HTR-8/SVneo (cell line): Measurements from ENCODE around the gene TBC1D26.
"Not testable (repeated sequence)": the region's sequence is repeated elsewhere in the genome, so short reads cannot be mapped to it uniquely, and the experiment has no call there.

ENCODE experiments used
- DNase-seq: peaks from one replicate; pipeline ENCODE4 v3.0.0; 2011; ENCODE audit warnings: low spot score, mixed read lengths; ENCODE audit not compliant: insufficient read length
- FAIRE-seq: peaks from 2 replicates; lab custom pipeline; 2011; peaks lifted over from hg19 to GRCh38; lab: Jason Lieb, UNC

TBC1D26 gene

GRCh38 chr17:15731900-15732299 is at the start of gene TBC1D26:
Gene TBC1D26 (plus strand): TSS chr17:15732283. CDS start chr17:15735349, 3,066 bp downstream.
- not testable (repeated sequence) for FAIRE-seq, DNase-seq

- DNase-seq, result not testable (repeated sequence)
- FAIRE-seq, result peak; percentile 16
Measured at GRCh38 chr17:15683135-15683534, 48.9 kb upstream of the TBC1D26 start.

DNA sequence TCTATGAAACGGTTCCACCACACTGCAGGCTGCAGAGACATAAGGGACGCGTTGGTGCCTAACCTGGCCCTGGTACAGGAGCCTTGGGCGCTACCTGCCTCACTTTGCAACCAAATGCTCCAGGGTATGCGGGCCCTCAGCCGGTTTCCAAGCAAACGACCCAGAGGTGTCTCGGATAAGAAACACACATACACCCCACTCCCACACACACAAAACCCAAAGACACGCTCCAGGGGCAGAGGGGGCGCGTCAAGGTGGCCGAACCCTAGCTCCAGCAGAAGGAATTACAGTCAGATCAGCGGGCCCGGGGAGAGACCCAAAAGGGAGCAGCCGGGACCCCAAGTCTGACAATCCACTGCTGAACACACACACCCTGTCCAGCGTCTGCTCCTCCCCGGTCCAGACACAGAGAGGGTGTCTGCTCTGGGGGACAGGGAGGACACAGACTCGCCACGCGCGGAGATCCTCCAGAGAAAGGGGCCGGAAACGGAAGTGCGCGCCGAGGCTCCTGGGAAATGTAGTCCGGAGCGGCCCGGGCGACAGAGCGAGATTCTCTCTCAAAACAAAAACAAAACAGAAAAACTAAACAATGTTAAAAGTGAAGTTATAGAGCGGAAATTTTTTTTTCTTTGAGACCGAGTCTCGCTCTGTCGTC is 48.1 kb upstream of the TBC1D26 start, which contains the start of gene TRIM16:
Gene TRIM16, minus strand, starts transcription at position 488 of the 655 bp plus-strand sequence. CDS start 32,702 bp downstream, outside the sequence.
- FAIRE-seq, result not testable (repeated sequence)
- peak; percentile 65 for DNase-seq

- not testable (repeated sequence) for DNase-seq, FAIRE-seq
Measured at GRCh38 chr17:15687494-15687893, 44.6 kb upstream of the TBC1D26 start.

DNA sequence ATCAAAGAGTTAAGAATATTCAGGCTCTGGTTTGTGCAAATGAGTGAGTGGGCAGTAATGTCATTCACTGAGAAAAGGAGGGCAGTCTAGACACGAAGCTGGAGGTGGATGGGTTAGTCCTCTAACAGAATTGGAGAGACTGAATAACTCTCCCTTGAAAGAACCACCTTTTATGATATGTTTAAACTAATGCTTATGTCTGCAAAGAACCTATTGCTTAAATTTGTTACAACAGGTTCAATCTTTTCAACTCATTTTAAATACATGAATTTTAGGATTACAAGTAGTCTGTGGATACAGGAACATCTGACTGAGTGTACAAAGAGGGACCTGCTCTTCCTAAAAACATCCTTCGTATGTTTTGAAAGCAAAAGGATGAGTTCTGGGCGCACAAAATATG is 33.1 kb upstream of the TBC1D26 start:
- FAIRE-seq, DNase-seq: not testable (repeated sequence)

DNA sequence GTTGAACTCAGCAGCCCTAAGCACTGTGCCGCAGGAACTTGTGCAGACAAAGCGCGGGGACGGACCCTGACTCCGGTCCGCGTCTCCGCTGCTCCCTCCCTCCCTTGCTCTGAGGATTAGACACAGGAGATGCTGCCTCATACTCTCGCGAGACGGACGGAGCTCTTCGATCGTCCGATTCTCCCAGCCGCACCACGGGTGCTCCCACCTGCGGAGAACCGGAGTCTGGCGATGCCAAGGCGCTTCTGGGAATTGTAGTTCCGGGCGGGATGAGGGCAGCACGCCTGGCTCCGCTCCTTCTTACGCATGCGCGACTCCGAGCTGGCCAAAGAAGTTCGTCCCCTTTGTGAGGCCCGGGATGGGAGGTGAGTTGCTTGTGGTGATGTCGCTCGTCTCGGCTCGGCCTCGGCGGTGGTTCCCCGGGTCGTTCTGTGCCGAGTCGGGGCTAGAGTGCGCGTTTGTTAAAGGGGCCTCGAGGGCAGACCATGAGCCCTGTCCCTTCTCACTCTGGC is 32.6 kb upstream of the TBC1D26 start, which contains the start of gene ZNF286A:
Gene ZNF286A, plus strand, starts transcription at position 340 of the 512 bp plus-strand sequence. CDS start 578 bp downstream, outside the sequence.
- FAIRE-seq (peak; percentile 98), DNase-seq (peak; percentile 98)

- peak; percentile 57 for FAIRE-seq
- DNase-seq, result not testable (repeated sequence)
Measured at GRCh38 chr17:15699937-15700336, 32.1 kb upstream of the TBC1D26 start.

DNA sequence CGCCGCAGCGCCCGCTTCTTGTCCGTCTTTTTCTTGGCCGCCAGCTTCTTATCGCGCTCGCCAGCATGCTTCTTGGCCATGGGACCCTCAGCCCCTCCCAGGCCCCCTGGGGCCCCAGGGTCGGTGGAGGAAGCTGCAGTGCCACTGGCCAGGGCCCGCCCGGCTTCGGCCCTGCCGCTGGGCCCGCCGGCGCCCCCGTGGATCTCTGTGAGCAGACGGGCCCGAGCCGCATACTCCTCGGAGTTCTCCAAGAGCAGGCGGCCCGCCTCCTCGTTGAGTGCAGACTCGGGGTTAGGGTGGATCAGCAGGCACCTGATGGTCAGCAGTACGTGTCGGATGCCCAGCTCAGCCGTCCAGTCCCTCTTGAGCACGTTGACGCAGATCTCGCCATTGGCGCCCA is 27.8 kb upstream of the TBC1D26 start:
- DNase-seq, FAIRE-seq: not testable (repeated sequence)

GRCh38 chr17:15704813-15705212 is 27.3 kb upstream of the TBC1D26 start:
- not testable (repeated sequence) for DNase-seq, FAIRE-seq

DNA sequence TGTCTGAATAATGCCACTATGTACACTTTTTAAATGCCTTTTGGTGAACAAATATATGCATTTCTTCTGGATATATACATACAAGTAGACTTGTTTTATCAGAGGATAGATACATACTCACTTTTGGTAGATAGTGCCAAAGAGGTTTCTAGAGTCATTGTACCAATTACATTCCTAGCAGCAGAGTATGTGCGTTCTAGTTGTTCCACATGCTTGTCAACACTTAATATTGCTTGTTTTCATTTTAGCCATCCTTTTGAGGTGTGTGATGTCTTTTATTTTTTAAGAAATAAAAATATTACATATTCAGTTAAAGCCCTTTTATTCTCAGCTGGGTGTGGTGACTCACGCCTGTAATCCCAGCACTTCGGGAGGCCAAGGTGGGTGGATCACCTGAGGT is 23.2 kb upstream of the TBC1D26 start:
- FAIRE-seq, result peak; percentile 38
- DNase-seq, result not testable (repeated sequence)

DNA sequence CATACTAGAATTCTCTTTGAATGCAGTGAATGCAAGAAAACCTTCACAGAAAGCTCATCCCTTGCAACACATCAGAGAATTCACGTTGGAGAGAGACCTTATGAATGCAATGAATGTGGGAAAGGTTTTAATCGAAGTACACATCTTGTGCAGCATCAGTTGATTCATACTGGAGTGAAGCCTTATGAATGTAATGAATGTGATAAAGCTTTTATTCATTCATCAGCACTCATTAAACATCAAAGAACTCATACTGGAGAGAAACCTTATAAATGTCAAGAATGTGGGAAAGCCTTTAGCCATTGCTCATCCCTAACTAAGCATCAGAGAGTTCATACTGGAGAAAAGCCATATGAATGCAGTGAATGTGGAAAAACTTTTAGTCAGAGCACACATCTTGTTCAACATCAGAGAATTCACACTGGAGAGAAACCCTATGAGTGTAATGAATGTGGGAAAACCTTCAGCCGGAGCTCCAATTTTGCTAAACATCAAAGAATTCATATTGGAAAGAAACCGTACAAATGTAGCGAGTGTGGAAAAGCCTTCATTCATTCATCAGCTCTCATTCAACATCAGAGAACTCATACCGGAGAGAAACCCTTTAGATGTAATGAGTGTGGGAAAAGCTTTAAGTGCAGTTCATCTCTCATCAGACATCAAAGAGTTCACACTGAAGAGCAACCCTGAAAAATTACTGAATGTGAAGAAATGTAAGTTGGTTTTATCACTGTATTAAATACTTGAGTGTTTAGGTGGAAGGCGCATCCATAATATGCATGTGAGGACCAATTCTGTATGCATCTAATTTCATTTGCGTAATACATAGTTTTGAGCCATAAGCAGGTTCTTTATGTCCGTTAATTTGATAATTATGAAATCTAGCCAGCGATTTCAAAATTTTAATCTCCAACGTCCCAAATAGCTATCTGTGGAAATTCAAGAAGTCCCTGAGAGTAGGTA is 15.2 kb upstream of the TBC1D26 start:
- FAIRE-seq, DNase-seq: not testable (repeated sequence)

- FAIRE-seq, result peak; percentile 84
- DNase-seq, result not testable (repeated sequence)
Measured at GRCh38 chr17:15730535-15730934, 1.5 kb upstream of the TBC1D26 start.

GRCh38 chr17:15733174-15733789 is 1.2 kb downstream of the TBC1D26 start:
- FAIRE-seq, result peak; percentile 94
- not testable (repeated sequence) for DNase-seq

DNA sequence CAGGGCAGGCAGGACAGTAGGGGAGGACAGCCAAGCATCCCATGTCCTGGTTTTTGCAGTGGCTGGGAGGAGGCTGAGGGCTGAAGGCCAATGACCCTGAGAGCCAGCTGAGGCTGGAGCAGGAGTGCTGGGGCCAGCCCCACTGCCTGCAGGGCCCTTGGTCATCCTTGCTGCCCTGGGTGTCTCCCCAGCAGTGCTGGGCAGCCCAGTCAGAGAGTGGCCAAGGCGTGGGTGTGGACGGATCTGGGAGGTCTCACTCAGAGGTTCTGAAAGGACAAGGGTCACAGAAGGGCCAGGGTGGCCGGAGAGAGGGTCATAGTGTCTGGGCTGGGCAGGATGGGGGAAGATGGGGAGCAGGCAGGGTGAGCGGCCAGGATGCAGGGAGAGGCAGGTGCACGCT is 4.5 kb downstream of the TBC1D26 start:
- not testable (repeated sequence) for DNase-seq
- FAIRE-seq, result peak; percentile 92

- FAIRE-seq, result peak; percentile 60
- DNase-seq, result no peak
Measured at GRCh38 chr17:15738066-15738465, 6.0 kb downstream of the TBC1D26 start.

- FAIRE-seq, result peak; percentile 98
- not testable (repeated sequence) for DNase-seq
Measured at GRCh38 chr17:15739259-15739658, 7.2 kb downstream of the TBC1D26 start.

DNA sequence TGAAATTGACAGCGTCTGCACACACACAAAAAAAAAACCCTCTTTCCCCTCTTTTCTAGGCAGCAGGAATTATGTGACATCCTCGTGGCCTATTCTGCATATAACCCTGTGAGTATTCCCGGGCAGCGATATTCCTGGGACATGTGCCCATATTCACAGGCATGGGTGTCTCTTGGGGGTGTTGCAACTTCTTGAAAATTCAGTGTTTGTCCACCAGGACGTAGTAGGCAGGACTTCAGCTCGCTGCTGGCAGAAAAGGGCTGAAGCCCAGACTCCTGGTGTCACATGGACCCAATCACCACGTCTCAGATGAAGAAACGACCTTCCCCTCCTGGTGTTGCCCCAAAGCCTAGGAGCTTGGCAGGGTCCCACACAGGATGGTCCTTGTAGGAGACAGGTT is 8.0 kb downstream of the TBC1D26 start:
- DNase-seq, result not testable (repeated sequence)

DNA sequence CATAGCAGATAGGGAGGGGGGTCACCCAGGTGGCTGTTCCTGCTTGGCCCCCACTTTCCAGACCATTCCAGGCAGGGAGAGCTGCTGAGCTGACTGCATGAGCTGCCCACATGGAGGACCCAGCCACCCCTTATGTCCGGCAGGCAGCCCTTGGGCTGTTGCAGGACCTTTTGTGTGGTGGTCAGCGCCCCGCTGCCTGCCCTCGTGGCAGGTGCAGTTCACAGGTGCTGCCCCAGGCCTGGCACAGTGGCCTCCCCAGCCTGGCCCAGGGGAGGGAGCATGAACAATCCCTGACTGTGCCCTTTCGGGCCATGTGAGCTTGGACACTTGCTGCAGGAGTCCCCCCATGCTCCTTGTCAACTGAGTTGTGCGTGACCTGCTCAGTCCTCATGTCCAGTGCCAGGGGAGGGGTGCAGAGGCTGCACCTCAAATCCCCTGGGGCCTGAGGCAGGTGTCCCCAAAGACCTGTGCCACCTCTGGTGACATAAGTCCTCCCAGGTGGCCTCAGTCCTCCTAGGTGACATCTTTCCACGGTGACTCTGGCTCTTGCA is 8.6 kb downstream of the TBC1D26 start:
- no peak for DNase-seq
- no peak for FAIRE-seq

More for the DNA sequence above, 8.0 kb downstream of the TBC1D26 start:
- FAIRE-seq, result not testable (repeated sequence)

DNA sequence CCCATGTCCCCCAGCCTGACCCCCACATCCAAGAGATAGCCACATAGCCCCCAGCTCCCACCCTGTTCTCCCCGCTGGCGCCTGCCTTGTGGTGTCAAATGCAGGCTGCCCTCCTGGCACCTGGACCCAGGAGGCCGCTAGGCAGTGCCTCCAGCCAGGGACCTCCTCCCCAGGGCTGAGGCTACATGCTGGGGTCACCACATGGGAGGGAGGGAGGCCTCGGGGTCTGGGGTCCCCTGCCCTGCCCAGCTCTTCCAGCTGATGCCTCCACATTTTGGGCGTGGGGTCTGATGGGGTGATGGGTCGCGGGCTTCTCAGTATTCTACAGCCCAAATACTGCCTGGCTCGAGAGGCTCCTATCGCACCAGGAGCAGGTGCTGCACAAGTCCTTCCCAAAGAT is 9.5 kb downstream of the TBC1D26 start:
- FAIRE-seq (no peak), DNase-seq (no peak)
